PC-3 (cell line): ENCODE measurements around the gene NADK2. TPM values are rescaled to one million over a fixed set of nuclear protein-coding genes. Genes with fewer than 3 reads are reported as not detected.

Experiments
- ATAC-seq: fragments of 200-7000 bp; cut with Tn5 transposase; 2 replicates; pipeline ENCODE4 v1.9.1; 2020; ENCODE audit warnings: mild to moderate bottlenecking, moderate library complexity
- BruUV-seq: library from RNA; stranded (reverse); fragments of 400-500 nt; replicated peaks from 2 replicates; lab custom pipeline; 2021; lab: Mats Ljungman, UMichigan
- CTCF ChIA-PET: fragments of 300-600 bp; sonication (Branson Sonifier 250); formaldehyde crosslinking; loops from one replicate; lab custom pipeline; 2022; ENCODE audit warnings: antibody characterized with exemption; lab: Charles Lee
- POLR2A ChIA-PET: fragments of 300-600 bp; sonication (Branson Sonifier 250); formaldehyde crosslinking; loops from one replicate; lab custom pipeline; 2022; ENCODE audit warnings: antibody characterized with exemption; ENCODE audit not compliant: unreplicated experiment; lab: Charles Lee
- DNase-seq: peaks from one replicate; pipeline ENCODE4 v3.0.0-alpha.2; 2015
- H2AFZ ChIP-seq: fragments of 300-600 bp; sonication (generic); 2 replicates; pipeline ENCODE4 v1.6.0; 2016; ENCODE audit warnings: antibody characterized with exemption, low read length
- H3F3A ChIP-seq: fragments of 300-600 bp; sonication (generic); one replicate; pipeline ENCODE4 v1.6.0; 2017; ENCODE audit warnings: antibody characterized with exemption, low read length, control low read depth, mild to moderate bottlenecking; ENCODE audit not compliant: unreplicated experiment
- H3K27ac ChIP-seq: fragments of 300-600 bp; sonication (generic); 2 replicates; pipeline ENCODE4 v1.5.1; 2016; ENCODE audit warnings: mild to moderate bottlenecking, low read length
- H3K27me3 ChIP-seq: fragments of 300-600 bp; sonication (generic); 2 replicates; pipeline ENCODE4 v1.6.1; 2016; ENCODE audit warnings: low read length, mixed read lengths
- H3K36me3 ChIP-seq: fragments of 300-600 bp; sonication (generic); 2 replicates; pipeline ENCODE4 v1.6.1; 2016; ENCODE audit warnings: low read depth, mixed run types, low read length, mixed read lengths
- H3K4me1 ChIP-seq: fragments of 300-600 bp; sonication (generic); 2 replicates; pipeline ENCODE4 v1.5.1; 2016; ENCODE audit warnings: low read length; ENCODE audit not compliant: insufficient read depth
- H3K4me2 ChIP-seq: fragments of 300-600 bp; sonication (generic); 2 replicates; pipeline ENCODE4 v1.6.0; 2016; ENCODE audit warnings: low read length
- H3K4me3 ChIP-seq: fragments of 300-600 bp; sonication (generic); 2 replicates; pipeline ENCODE4 v1.5.1; 2016; ENCODE audit warnings: mild to moderate bottlenecking, low read length, mixed read lengths
- H3K79me2 ChIP-seq: fragments of 300-600 bp; sonication (generic); 2 replicates; pipeline ENCODE4 v1.6.1; 2017; ENCODE audit warnings: low read length, mixed read lengths
- H3K9ac ChIP-seq: fragments of 300-600 bp; sonication (generic); 2 replicates; pipeline ENCODE4 v1.6.0; 2016; ENCODE audit warnings: mild to moderate bottlenecking, low read length
- H3K9me2 ChIP-seq: fragments of 300-600 bp; sonication (generic); replicated peaks from 2 replicates; pipeline ENCODE4 v1.6.1; 2016; ENCODE audit warnings: mixed run types, low read length, mixed read lengths
- H3K9me3 ChIP-seq: fragments of 300-600 bp; sonication (generic); 2 replicates; pipeline ENCODE4 v1.6.1; 2016; ENCODE audit warnings: low read length, mixed read lengths
- H4K20me1 ChIP-seq: fragments of 300-600 bp; sonication (generic); 2 replicates; pipeline ENCODE4 v1.6.1; 2016; ENCODE audit warnings: low read length, mixed read lengths
- CTCF ChIP-seq: fragments of 300-600 bp; sonication (generic); conservative IDR thresholded peaks from 2 replicates; pipeline ENCODE4 v1.5.1; 2017; ENCODE audit warnings: antibody characterized with exemption, low read depth, mild to moderate bottlenecking, low read length
- EZH2 ChIP-seq: fragments of 300-600 bp; sonication (generic); IDR thresholded peaks from one replicate; pipeline ENCODE4 v1.6.1; 2017; ENCODE audit warnings: antibody characterized with exemption, mild to moderate bottlenecking, low read length; ENCODE audit not compliant: unreplicated experiment
- EZH2phosphoT487 ChIP-seq: fragments of 300-600 bp; sonication (generic); IDR thresholded peaks from 2 replicates; pipeline ENCODE4 v1.6.1; 2018; ENCODE audit warnings: mild to moderate bottlenecking, antibody characterized with exemption, low read length, borderline replicate concordance
- intact Hi-C: fragments of 100-400 bp; cut with micrococcal nuclease; formaldehyde crosslinking; loops from 2 replicates; pipeline ENCODE4 v1.9.0; 2023
- total RNA-seq: library from RNA; depleted of rRNA; stranded (reverse); fragments of >200 nt; gene quantifications from 2 replicates; pipeline ENCODE4 v1.2.3, GENCODE V29; 2014

NADK2 gene
- total RNA-seq, 1 experiment from 2014 or later = 17.7 TPM

- no peak for TF ChIP-seq EZH2phosphoT487
- TF ChIP-seq CTCF = no peak
- TF ChIP-seq EZH2 = no peak
- H3K27ac ChIP-seq = no peak overlapping the region
- no peaks in the 10 kb centered on the region for H3K9me3 ChIP-seq
- no TSS peak for BruUV-seq
- DNase-seq (no peak), ATAC-seq (no peak)
- no peak overlapping the region for H2AFZ ChIP-seq
- no peaks in the 10 kb centered on the region for H3K79me2 ChIP-seq
- no peaks in the 10 kb centered on the region for H3K9me2 ChIP-seq
- H3K27me3 ChIP-seq = 0 out of 2 replicates have a peak, but pooled peaks cover 5% of the 10 kb centered on the region
- no peak overlapping the region for H3K4me2 ChIP-seq
- ChIA-PET POLR2A (no interaction called here), CTCF (no interaction called here)
- intact Hi-C loops = no loop called here
- H3K36me3 ChIP-seq = no peaks in the 10 kb centered on the region
- H3K4me3 ChIP-seq = no peak overlapping the region
- H3K9ac ChIP-seq = no peak overlapping the region
- no peaks in the 10 kb centered on the region for H4K20me1 ChIP-seq
- H3F3A ChIP-seq = no peaks in the 10 kb centered on the region
- no peaks in the 10 kb centered on the region for H3K4me1 ChIP-seq
Observed at GRCh38 chr5:36261186-36261585, 19.5 kb upstream of the NADK2 start.

- ChIA-PET CTCF (no interaction called here), POLR2A (no interaction called here)
- Histone ChIP-seq H2AFZ (no peak overlapping the region), H3K4me3 (no peak overlapping the region), H3K79me2 (no peaks in the 10 kb centered on the region), H3K36me3 (no peaks in the 10 kb centered on the region), H3K27me3 (0 out of 2 replicates have a peak, but pooled peaks cover 5% of the 10 kb centered on the region), H3K9ac (no peak overlapping the region), H3K9me2 (no peaks in the 10 kb centered on the region), H3K4me2 (no peak overlapping the region), H3K9me3 (no peaks in the 10 kb centered on the region), H3F3A (no peaks in the 10 kb centered on the region), H3K4me1 (no peaks in the 10 kb centered on the region), H3K27ac (no peak overlapping the region), H4K20me1 (no peaks in the 10 kb centered on the region)
- no peak for ATAC-seq
- intact Hi-C loops = no loop called here
- TF ChIP-seq EZH2phosphoT487 (no peak), CTCF (no peak), EZH2 (no peak)
- no peak for DNase-seq
- BruUV-seq = no TSS peak
Observed at GRCh38 chr5:36253575-36253974, 11.8 kb upstream of the NADK2 start.

- intact Hi-C loops = no loop called here
- no TSS peak for BruUV-seq
- ATAC-seq (no peak), DNase-seq (no peak)
- no peaks in the 10 kb centered on the region for H3K9me3 ChIP-seq
- H3F3A ChIP-seq = no peaks in the 10 kb centered on the region
- no peaks in the 10 kb centered on the region for H3K9me2 ChIP-seq
- no peak overlapping the region for H3K4me3 ChIP-seq
- H4K20me1 ChIP-seq = no peaks in the 10 kb centered on the region
- TF ChIP-seq EZH2phosphoT487 (no peak), CTCF (no peak), EZH2 (no peak)
- ChIA-PET POLR2A (no interaction called here), CTCF (no interaction called here)
- H3K4me2 ChIP-seq = no peak overlapping the region
- no peak overlapping the region for H3K9ac ChIP-seq
- H3K27me3 ChIP-seq = 0 out of 2 replicates have a peak, but pooled peaks cover 5% of the 10 kb centered on the region
- H3K79me2 ChIP-seq = no peaks in the 10 kb centered on the region
- no peak overlapping the region for H2AFZ ChIP-seq
- no peak overlapping the region for H3K27ac ChIP-seq
- H3K4me1 ChIP-seq = no peaks in the 10 kb centered on the region
- no peaks in the 10 kb centered on the region for H3K36me3 ChIP-seq
Observed at GRCh38 chr5:36252722-36253365, 11.1 kb upstream of the NADK2 start.
